ENCODE measurements around the gene KIAA0513.

The KIAA0513 gene

GRCh38 chr16:85091522-85091910, 63.9 kb downstream of the KIAA0513 start:
- DNase-seq: no peak

GRCh38 chr16:85092309-85092708, 64.7 kb downstream of the KIAA0513 start:
- DNase-seq: no peak

- no peak for DNase-seq
Measured at GRCh38 chr16:85092851-85093250, 65.3 kb downstream of the KIAA0513 start.

DNA sequence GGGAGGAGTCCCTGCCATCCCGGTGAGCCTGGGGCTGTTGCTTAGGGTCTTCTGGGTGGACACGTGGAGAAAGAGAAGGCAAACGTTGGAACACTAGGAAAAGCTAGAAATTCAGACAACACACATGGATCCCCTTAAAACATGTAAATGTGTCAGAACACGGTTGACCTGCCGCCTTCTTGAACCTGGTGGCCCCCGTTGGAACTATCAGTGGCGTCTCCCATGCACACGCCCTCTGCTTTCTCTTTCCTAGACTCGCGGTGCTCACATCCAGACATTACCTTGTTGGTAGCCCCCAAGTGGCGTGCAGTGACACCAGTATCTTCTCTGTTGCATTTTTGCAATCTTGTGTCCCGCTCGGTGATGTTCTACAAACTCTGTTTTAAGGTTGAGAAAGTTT, 66.1 kb downstream of the KIAA0513 start:
- no peak for DNase-seq

GRCh38 chr16:85094176-85094805, 66.7 kb downstream of the KIAA0513 start:
- DNase-seq: no peak

DNA sequence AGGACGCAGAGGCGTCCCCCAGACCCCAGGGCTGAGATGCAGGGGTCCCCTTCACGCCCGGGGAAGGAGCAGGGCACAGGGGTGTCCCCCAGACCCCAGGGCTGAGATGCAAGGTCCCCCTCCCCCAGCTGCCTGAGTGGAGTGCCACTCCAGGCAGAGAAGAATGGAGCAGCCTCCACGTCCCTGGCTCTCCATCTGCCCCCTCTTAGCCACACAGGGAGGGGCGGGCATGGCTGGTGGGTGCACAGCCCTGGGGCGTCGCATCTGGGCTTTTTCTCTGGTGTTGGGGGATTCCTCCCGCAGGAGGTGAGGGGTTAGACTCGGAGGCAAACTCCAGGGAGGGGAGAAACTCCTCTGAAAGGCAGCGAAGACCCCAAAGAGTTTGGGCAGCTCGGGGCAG, 67.2 kb downstream of the KIAA0513 start:
- no peak for DNase-seq

GRCh38 chr16:85096921-85097320, 69.3 kb downstream of the KIAA0513 start:
- DNase-seq: no peak

DNA sequence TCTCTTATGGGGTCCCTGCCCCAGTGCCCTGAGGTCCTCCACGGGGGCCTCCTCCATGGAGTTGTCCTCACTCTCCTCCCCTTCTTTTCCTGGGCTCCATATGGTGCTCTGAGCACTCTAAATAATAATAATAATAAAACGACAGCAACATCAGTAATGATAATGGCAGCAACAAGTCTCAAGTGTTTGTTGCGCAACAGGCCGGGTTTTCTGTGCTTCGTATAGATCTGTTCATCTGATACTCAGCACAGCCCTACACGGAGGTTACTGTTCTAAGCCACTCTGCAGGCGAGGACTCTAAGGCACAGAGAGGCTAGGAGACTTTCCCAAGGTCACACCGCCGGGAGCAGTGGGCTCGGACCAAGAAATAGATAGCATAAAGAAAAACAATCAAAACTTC, 71.0 kb downstream of the KIAA0513 start:
- peak; percentile 53 for DNase-seq

DNA sequence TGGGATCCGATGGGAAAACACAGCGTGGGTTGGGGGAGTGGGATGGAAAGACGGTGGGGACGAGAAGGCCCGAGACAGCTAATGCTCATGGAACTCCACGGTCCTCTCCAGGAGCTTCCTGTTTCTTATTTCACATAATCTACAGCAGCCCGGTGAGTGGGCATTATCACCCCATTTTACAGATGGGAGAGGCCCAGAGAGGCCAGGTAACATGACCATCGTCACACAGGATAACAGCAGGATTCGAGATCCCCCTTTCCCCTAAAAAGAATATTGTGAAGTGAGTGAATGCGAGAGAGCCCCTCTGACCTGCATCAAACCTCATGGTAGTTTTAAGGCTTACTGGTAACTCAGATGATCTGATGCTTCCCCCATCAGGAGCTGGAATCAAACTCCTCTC, 72.7 kb downstream of the KIAA0513 start:
- DNase-seq: no peak

GRCh38 chr16:85101956-85102630, 74.5 kb downstream of the KIAA0513 start:
- DNase-seq: no peak

- no peak for DNase-seq
Measured at GRCh38 chr16:85103114-85104079, 75.8 kb downstream of the KIAA0513 start.

GRCh38 chr16:85104147-85104546, 76.6 kb downstream of the KIAA0513 start:
- DNase-seq: no peak

- DNase-seq: peak; percentile 38
Measured at GRCh38 chr16:85104821-85105391, 77.3 kb downstream of the KIAA0513 start.

GRCh38 chr16:85105475-85105874, 77.9 kb downstream of the KIAA0513 start:
- DNase-seq: no peak

- no peak for DNase-seq
Measured at GRCh38 chr16:85107083-85107482, 79.5 kb downstream of the KIAA0513 start.

GRCh38 chr16:85107532-85107931, 79.9 kb downstream of the KIAA0513 start:
- DNase-seq: no peak

DNA sequence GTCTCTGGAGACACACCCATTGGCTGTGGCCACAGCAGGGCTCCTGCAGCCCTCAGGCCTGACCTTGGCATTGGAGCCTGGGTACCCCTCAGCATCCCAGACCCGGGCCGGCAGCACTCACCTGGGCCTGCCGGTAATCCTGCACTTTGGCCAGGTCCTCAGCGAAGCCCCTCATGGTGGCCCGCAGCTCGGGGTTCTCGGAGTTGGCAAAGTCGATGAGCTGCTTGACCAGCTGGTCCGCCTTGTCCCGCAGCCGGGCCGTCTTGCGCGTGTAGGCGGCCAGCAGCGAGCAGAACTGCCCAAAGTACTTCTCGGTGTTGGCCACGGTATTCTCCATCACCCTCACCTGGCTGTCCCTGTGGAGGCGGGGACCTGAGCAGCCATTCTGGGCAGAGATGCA, 82.5 kb downstream of the KIAA0513 start:
- no peak for DNase-seq

DNA sequence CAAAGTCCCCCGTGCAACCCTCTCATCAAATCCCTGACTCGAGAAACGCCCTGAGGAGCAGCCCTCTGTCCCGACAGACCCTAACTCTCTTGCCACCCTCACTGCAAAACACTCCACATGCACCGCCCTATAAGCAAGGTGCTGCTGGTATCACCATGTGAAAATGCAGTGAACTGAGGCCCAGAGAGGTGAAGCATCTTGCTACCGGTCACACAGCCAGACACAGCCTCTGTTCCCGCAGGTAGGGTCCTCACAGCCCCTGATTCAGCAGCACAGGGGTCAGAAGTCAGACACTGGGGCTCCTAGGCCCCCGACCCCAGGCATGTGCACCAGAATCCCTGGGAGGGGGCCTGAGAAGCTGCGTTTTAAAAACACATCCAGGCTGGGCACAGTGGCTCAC, 83.6 kb downstream of the KIAA0513 start:
- DNase-seq: no peak

DNA sequence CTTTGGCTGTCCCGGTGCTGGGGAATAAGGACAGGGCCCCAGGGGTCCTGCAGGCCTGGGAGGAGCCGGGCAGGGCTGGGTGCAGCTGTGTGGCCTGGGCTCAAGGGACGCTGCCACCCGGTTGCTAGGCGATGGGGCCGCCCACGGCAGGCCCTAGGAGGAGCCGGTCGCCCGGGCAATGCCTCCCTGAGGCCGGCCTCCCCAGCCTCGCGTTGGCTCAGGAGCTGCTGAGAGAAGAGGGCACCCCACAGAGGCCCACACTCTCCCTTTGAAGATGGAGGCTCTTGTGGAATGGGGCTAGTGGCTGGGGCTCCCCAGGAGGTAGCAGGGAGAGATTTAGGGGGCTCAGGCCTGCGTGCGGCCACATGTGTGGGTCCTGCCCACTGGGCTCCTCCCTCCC, 84.8 kb downstream of the KIAA0513 start, which contains the start of gene CIBAR2:
CIBAR2 (minus strand) TSS at position 109 of the 400 bp plus-strand sequence. CDS start 120 bp downstream, outside the sequence.
- no peak for DNase-seq

GRCh38 chr16:85113168-85113733, 85.7 kb downstream of the KIAA0513 start:
- DNase-seq: no peak

DNA sequence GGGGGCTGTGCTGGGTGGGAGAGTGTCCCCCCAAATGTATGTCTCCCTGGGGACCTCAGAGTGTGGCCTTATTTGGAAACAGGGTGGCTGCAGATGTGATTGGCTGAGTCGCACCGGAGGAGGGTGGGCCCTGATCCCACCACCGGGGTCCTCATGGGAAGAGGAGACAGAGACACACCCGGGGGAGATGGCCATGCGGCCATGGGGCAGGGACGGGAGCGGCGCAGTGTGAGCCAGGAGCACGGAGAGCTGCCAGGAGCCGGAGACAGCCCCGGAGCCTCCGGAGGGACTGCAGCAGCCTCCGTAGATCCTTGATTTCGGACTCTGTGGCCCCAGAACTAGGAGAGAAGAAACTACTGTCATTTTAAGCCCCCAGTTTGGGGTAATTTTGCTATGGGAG, 86.3 kb downstream of the KIAA0513 start:
- no peak for DNase-seq

GRCh38 chr16:85114909-85115567, 87.4 kb downstream of the KIAA0513 start:
- DNase-seq: peak; percentile 82

All from hematopoietic multipotent progenitor cell treated with erythropoietin and hydrocortisone succinate and interleukin-3 and kit ligand, for 6 days (in vitro differentiated cells).